ENCODE measurements around the gene NDUFS2.

- TF ChIP-seq CTCF (conservative IDR thresholded peaks at IDR 0.05; ENCODE audit: low read length) (no peak), EZH2phosphoT487 (IDR thresholded peaks at IDR 0.05; ENCODE audit: borderline replicate concordance) (no peak)
Observed at GRCh38 chr1:161157867-161158266, 44.3 kb upstream of the NDUFS2 start.
